HG03064 (cell line): ENCODE results near the gene PRSS2.

Experiments
- ATAC-seq: cut with Tn5 transposase; IDR thresholded peaks from one replicate; pipeline ENCODE4 v1.9.1; 2021; ENCODE audit warnings: low read depth; ENCODE audit not compliant: unreplicated experiment

Gene PRSS2

GRCh38 chr7:142819530-142819929 is 48.8 kb downstream of the PRSS2 start:
- ATAC-seq, result no peak

DNA sequence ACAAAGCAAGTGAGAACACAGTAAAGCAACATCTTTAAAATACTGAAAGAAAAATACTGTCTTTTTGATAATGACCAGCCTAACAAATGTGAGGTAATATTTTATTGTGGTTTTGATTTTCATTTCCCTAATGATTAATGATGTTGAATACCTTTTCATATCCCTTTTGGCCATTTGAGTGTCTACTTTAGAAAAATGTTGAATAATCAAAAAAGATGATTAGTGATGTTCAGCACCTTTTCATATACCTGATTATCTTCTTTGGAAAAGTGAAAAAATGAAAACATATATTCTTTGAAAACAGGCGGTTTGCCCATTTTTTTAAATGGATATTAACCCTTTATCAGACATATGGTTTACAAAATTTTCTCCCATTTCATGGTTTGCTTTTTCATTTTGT is 51.9 kb downstream of the PRSS2 start:
- no peak for ATAC-seq
